Neural cell (in vitro differentiated cells): ENCODE results near the gene PCDHA1.

ENCODE experiments used
- CTCF ChIP-seq: fragments of 450-650 bp; IDR thresholded peaks from 2 replicates; pipeline ENCODE4 v1.5.1; 2014; ENCODE audit warnings: antibody characterized with exemption, mild to moderate bottlenecking, moderate library complexity; ENCODE audit not compliant: poor library complexity, severe bottlenecking
- EP300 ChIP-seq: fragments of 450-650 bp; conservative IDR thresholded peaks from 2 replicates; pipeline ENCODE4 v1.6.1; 2014; ENCODE audit warnings: antibody characterized with exemption, mild to moderate bottlenecking, moderate library complexity; ENCODE audit not compliant: poor library complexity, severe bottlenecking
- SMC3 ChIP-seq: fragments of 450-650 bp; conservative IDR thresholded peaks from 2 replicates; pipeline ENCODE4 v1.6.1; 2014; ENCODE audit warnings: antibody characterized with exemption, mild to moderate bottlenecking, moderate library complexity; ENCODE audit not compliant: poor library complexity

GRCh38 chr5:141017943-141018342 lies 232.0 kb downstream of the PCDHA1 start:
- TF ChIP-seq EP300 (no peak), CTCF (no peak), SMC3 (no peak)
